NCI-H128 (cell line): ENCODE results near the gene PRR33.

Experiments used
- DNase-seq: peaks from one replicate; lab custom pipeline; 2025; ENCODE audit not compliant: unreplicated experiment; lab: John Stamatoyannopoulos, UW

PRR33 gene

GRCh38 chr11:1928470-1928890, 36.8 kb upstream of the PRR33 start:
- DNase-seq = no peak

DNA sequence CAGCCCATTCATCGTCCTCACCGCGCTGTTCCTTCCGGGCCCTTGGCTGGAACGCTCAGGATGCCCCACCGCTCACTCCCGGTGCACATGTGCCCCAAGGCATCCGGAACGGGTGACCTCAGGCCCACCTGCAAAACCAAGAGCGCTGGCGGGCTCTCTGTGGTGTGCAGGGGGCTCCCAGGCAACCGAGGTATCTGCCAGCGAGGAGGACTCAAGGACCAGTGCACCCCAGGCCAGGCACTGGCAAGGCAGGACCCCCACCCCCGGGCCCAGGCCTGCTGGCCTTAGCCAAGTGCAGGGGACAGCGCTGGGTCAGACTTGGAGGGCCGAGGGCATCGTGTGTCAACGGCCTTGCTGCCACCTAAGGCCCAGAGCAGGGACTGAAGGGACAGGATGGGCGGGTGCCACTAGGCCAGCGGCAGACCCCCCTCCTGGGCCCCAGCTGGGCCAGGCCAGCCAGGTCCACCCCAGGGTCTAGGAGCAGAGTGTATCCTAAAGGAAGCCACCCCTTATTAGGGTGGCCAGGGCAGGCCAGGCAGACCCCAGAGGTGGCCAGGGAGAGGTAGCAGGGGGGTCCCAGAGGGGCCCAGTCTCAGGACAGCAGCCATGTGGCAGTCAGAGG, 36.3 kb upstream of the PRR33 start:
- no peak for DNase-seq

- no peak for DNase-seq
These were observed 35.5 kb upstream of the PRR33 start for GRCh38 chr11:1927026-1927847.

DNA sequence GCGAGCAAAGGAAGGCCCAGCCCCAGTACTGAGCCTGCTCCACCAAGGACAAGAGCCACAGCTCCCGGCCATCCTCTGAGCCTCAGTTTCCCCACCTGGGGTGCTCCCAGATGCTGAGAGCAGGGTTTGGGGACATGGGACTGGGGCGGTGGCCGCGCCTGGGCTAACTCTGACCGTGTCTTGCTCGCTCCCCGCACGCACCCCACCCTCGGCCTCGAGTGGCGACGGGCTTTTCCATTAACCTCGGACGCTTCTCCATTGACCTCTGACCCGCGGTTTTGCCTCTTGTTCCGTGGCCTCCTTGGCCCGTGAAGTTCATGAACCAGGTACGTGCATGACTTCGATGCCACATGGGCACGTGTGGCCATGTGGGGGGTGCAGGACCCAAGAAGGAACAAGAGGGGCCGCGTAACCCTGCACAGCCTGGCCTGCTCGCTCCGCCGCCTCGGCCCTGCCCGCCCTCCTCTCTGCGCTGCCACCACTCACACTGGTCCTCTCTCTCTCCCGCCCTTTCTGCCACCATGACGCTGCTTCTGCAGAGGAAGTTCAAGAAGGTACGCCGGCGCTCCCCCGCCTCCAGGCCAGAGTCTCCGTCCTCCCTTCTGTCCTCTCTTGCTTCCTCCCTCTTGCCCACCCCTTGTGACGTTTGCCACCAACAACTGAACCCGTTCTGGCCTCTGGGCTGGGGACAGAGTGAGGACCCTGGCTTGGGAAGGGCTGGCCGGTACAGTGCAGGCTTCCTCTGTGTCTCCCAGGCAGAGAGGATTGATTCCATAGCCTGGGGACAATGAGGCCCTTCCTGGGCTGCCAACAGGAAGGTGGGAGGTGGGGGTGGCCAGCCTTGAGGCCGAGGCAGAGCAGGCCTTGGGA, 34.7 kb upstream of the PRR33 start:
- DNase-seq = no peak

DNA sequence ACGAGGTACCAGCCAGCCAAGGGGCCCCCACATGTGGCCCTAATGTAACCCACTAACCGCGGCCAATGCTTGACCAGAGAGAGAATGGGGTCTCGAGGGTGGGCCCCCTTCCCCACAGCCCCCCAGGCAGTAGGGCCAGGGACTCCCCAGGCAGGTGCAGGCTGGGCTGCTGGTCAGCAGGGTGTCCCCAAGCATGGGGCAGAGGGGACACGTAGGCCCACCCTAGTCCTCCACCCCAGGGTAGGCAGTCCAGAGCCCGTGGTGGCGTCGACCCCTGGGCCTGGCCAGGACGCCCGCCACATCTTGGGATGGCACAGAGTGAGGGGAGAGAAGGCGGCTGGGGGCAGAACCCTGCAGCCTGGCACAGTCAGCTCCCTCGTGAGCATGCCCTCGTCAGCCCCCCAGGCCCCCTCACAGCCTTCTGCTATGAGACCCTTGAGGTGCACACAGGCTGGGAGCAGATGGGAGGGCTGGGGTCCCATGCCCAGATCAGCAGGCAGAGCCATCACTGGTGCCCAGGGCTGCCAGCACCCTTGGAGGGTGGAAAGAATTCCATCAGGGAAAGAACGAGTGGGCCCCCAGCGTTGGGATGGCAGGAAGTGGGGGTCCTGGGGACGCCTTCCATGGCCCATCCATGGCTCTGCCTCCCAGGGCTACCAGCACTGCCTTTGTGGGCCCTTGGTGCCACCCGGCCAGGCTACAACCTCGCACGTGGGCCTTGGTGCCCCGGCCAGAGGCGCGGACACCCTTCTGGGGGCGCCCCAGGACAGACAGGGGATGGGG, 33.9 kb upstream of the PRR33 start:
- no peak for DNase-seq

GRCh38 chr11:1924646-1925372, 33.1 kb upstream of the PRR33 start:
- DNase-seq = no peak

GRCh38 chr11:1924181-1924580, 32.5 kb upstream of the PRR33 start:
- no peak for DNase-seq

GRCh38 chr11:1923201-1923956, 31.7 kb upstream of the PRR33 start:
- no peak for DNase-seq

GRCh38 chr11:1922481-1923081, 30.9 kb upstream of the PRR33 start:
- DNase-seq = no peak

DNA sequence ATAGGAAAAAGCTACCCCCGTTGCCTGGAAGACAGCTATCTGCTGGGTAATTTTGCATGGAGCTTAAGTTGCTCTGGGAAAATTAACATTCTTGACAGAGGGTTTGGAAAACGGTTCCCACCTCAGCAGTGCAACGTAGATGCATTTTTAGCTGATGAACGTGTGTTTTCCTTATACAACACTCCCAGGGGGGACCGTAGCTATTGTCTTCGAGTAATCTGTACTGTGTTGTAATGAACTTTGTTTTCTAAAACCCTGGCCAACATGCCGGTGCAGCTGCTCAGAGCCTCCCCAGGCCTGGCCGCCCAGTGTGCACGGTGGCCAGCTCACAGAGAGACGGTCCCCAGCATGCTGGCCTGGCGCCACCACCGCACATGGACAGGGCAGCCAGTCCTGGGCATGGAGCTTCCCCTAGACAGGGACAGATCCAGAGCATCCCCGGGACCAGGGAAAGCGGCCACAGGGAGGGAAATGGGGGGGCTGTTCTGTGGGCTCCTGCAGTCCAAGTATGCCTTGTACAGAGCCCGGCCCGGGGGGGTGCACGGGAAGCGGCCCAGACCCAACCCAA, 30.0 kb upstream of the PRR33 start:
- no peak for DNase-seq

- DNase-seq = no peak
These were observed 29.3 kb upstream of the PRR33 start for GRCh38 chr11:1920909-1921573.

DNA sequence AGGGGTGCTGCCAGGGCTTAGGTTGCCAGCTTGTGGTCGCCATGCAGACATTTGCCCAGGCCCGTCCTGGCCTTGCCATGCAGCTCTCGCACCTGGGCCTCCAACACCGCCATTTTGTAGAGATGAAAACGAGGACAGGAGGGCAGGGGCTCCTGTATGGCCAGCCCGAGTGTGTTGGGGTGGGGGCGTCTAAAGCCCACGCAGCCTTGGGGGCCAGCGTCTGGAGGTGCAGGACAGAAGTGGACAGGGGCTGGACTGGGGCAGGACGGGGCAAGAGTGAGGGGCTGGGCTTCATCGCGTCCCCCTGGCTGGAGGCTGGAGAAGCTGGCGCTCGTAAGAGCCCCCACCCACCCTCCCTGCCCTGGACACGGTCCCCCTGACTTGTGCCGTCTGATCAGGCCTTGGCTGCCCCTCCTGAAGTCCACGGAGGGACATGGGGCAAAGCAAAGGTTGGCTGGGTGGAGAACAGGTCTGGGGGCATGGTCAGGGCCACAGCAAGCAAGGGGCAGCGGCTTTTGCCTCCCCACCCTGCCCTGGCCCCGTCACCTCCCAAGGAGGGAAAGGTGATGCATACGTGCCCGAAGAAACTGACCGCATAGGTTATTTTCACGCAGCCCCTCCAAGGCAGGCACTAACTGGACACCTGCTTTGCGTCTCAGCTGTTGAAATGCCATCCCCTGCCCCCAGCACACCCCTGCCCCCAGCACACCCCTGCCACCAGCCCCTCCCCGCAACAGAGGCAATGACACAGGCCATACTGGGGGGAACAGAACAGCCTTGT, 28.6 kb upstream of the PRR33 start:
- DNase-seq = no peak

DNA sequence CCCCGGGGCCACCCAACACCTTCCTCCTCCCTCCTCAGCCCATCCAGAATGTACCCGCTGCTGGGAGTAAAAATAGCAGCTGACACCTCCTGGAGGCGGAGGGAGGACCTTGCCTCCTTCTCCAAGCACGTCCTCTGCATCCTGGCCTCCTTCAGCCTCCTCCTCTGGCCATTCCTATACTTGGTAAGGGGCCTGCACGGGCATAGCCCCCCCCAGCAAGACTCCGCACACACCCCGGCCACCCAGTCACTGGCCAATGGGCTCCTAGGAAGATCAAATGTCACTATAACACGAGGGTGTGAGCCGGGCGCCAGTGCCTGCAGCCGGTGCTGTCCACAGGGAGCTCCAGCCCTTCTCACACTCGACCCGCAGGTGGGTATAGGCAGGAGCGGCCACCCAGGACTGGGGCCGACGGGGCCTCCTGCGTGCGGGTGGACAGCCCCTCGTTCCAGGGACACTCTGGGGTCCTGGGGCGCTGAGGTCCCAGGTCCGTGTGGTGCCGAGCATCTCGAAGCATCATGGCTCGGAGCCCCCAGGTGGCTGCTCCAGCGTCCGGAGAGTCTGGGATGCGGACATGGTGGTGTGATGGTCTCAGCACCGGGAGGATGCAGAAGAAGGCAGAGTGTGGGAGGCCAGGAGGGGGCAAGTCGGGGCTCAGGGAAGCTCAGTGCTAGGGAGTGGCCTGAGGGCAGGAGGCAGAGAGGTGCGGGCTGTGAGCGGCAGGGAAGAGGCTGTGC, 27.9 kb upstream of the PRR33 start, which contains the start of gene TNNT3:
TSS of gene TNNT3 (plus strand) at position 313 of the 737 bp plus-strand sequence. CDS start 3,172 bp downstream, outside the sequence.
- DNase-seq = no peak

- no peak for DNase-seq
These were observed 27.0 kb upstream of the PRR33 start for GRCh38 chr11:1918436-1919315.

- DNase-seq = no peak
These were observed 26.1 kb upstream of the PRR33 start for GRCh38 chr11:1917523-1918435.
